GM19324 (cell line): Measurements from ENCODE around the gene LSS.
"Not testable (repeated sequence)": the region's sequence is repeated elsewhere in the genome, so short reads cannot be mapped to it uniquely, and the experiment has no call there.

ENCODE experiments used
- ATAC-seq: cut with Tn5 transposase; IDR thresholded peaks from one replicate; pipeline ENCODE4 v1.9.1; 2021; ENCODE audit warnings: mild to moderate bottlenecking, moderate library complexity; ENCODE audit not compliant: unreplicated experiment, low FRiP score

The LSS gene

DNA sequence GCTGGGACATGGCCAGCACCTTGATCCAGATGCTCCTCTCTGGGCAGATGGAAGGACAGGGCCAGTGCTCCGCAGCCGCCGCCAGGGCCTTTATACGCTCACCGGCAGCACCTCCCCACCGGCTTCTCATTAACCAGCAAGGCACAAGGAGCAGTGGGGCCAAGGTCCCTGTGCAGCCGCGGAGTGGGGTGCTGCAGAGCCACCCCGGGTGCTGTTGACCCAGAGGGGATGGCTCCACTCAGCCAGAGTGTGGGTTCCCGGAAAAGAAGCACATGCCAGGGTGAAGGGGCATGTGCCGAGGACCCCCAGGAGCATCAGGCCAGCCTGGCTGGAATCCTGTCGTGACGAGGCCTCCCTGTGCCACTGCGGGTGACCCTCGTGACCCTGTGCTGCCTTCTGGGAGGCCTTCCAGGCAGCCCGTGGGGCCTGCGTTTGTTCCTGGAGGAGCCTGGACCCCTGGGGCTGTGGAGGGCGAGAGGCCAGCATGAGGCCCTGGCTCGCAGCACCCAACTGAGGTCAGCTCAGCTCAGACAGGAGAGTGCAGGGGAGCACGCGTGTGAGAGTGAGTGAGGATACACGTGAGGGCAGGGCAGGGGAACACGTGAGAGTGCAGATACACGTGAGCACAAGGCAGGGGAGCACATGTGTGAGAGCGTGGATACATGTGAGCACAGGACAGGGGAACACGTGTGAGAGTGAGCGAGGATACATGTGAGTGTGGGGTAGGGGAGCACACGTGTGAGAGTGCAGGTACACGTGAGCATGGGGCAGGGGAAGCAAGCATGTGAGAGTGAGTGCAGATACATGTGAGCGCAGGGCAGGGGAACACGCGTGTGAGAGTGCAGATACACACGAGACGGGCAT is 72.8 kb downstream of the LSS start, which contains the start of gene FTCD:
TSS of gene FTCD (minus strand) at position 66 of the 864 bp plus-strand sequence. CDS start at position 10, 56 bp downstream.
- ATAC-seq: no peak

DNA sequence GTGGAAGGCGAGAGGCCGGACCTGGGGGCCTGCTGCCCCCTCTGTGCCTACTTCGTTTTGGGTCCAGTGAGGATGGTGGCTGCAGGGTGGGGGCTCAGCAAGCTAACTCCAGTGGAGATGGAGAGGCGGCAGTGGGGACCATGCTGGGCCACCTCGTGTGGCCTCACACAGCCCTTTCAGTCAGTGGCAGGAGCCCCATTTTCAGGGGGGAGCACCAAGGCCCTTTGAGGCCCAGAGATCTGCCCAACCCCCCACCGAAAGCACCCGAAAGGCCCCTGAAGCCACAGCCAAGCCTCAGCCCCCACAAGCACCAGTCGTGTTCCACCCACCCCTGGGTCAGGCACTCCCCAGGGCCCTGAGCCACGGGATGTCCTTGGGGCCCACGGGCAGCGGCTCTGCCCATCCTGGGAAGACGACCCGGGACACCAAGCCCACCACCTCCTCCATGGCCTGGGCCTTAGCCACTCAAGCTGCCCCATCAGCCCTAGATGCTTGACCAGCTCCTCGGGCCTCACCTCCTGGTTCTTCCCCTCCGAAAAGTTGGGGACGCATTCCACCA is 73.5 kb downstream of the LSS start:
- ATAC-seq: no peak

- ATAC-seq: no peak
Observed at GRCh38 chr21:46154155-46154954, 74.2 kb downstream of the LSS start.

GRCh38 chr21:46153247-46154154 is 75.1 kb downstream of the LSS start:
- no peak for ATAC-seq

GRCh38 chr21:46152927-46153246 is 75.7 kb downstream of the LSS start:
- no peak for ATAC-seq

- ATAC-seq: no peak
Observed at GRCh38 chr21:46151989-46152926, 76.3 kb downstream of the LSS start.

DNA sequence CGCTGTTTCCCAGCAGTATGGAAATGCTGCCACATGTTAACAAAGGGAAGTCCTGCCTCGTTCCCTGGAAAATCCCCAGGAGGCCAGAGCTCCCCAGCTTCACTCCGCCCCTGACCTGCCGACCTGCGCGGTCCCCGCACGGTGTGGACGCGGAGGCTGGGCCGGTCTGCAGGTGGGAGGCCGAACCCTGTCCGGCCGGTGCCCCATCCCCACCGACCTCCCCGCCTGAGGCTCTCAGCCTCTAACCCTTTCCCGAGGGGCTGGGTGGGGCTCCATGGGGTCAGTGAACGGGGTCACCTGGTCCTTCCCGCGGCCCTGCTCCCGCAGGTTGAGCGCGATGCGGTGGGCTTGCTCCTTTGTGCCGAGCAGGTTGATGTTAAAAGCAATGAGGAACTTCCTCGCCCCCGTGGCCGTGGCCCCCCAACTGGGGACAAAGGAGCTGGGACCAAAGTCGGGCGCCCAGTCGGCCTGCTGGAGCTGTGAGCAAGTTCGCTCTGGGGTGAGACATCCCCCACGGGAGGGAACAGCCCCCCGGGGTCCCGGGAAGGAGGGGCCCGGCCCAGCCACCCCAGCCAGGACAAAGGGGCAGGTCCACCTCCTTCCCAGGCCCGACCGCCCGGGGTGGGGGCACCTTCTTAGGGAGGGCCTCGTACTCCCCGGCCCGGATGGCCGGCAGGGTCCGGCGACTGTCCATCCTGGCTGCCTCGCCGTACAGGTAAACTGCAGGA is 77.1 kb downstream of the LSS start:
- no peak for ATAC-seq

DNA sequence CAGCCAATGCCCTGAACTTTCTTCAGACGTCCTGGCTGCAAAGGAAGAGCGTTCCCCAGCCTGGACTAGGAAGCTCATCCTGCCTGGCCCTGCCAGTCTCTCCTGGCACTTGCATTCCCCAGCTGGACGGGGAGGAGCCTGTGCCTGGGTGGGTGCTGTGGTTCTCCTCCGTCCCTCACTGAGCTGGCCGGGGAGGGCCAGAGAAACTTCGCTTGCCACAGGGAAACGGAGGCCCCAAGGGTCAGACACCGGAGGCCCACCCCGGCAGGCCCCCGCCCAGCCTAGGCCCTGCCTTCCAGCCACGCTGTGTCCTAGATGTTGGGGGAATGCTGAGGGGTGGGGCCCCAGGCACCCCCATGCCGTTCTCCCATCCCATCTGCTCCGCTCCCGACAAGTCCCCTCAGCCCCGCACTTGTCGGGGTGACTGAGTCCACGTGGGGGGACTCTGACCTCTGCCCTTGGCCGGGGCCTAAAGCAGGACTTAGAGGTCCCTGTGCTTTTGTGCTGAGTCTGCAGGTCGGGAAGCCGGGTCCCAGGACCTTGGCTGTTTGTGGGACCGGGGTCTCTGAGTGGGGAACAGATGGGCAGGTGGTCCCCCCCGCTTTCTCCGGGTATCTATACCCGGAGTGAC is 78.0 kb downstream of the LSS start:
- ATAC-seq: no peak

- no peak for ATAC-seq
Observed at GRCh38 chr21:46150073-46150472, 78.5 kb downstream of the LSS start.

DNA sequence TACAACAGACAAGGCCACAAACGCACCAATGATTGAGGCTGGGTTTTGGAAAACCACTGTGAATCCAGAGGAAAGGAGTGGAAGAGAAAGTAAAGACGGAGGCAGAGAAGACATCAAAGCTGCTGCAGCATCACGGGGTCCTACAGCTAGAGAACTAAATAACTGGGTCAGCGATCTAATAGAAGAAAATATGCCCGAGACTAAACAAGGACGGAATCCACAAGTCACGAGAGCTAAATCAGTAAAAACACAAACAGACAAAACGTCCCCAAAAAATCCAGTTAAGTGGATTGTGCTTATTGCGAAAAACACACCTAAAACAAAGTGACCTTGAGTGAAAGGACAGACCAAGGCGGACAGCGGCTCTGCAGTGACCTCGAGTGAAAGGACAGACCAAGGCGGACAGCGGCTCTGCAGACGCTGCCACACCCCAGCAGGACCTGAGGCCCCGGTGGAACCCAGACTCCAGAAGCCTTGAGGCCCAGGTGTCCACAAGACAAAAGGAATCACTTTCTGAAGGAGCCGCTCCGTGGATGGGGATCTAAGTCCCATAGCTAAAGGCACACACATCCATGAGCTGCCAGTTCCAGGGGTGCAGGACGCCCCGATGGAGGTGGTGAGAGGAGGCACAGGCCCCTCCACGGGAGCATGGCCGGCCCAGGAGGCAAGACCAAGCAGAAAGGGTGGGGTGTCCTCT is 79.2 kb downstream of the LSS start:
- ATAC-seq: no peak

DNA sequence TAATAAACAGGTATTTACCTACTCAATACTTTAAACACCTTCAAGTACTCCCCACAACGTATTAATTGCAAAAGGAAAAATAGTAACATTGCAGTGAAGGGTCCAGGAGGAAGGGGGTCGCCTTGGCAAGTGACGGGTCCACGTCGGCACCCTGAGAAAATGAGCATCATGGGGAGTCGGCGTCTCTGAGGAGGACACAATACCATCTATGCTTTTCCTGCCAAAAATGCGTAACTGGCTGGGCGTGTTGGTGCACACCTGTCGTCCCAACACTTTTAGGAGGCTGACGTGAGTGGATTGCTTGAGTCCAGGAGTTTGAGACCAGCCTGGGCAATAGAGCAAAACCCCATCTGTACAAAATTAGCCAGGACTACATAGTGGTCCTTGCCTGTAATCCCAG is 80.5 kb downstream of the LSS start:
- no peak for ATAC-seq

- not testable (repeated sequence) for ATAC-seq
Observed at GRCh38 chr21:46147429-46147828, 81.1 kb downstream of the LSS start.

DNA sequence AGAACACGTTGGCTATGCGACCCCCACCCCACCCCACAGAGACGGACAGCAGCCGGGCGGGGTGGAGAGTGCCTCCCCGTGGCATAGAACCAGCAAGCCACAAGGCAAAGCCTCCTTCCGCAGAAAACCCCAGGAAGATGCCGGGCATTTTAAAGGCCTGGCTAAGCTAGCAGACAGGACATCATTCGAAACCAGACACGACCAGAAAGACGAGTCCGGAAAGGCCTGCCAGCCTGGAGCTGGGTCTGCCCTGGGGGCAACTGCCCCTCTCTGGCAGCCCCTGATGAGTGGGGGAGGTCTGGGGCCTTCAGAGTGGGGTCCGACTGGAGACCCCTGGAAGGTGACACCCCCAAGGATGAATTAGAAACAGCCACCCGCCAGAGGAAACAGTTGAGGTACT is 81.7 kb downstream of the LSS start:
- no peak for ATAC-seq

- no peak for ATAC-seq
Observed at GRCh38 chr21:46145840-46146691, 82.5 kb downstream of the LSS start.

GRCh38 chr21:46145159-46145839 is 83.3 kb downstream of the LSS start:
- ATAC-seq: no peak

GRCh38 chr21:46144464-46145070 is 84.0 kb downstream of the LSS start:
- no peak for ATAC-seq
